Body of pancreas (tissue), 4 donors: ENCODE results near the gene RGS18.
"Not testable (repeated sequence)": the region's sequence is repeated elsewhere in the genome, so short reads cannot be mapped to it uniquely, and the experiment has no call there.

Experiments used
- POLR2A ChIP-seq, 3 donors: fragments of 450-650 bp; IDR thresholded peaks; one replicate each; pipeline ENCODE4 v1.6.1; 2016; ENCODE audit warnings: antibody characterized with exemption in 3 of 3, mild to moderate bottlenecking in 2 of 3
- TF ChIP-seq, protein P1 (sequence below), 7 experiments: fragments of 450-650 bp in 4 of 7; fragments of 200-600 bp in 3 of 7; sonication (generic) in 3 of 7; IDR thresholded peaks; one replicate each; pipeline ENCODE4 v1.5.1; 2016 to 2019; ENCODE audit warnings: antibody characterized with exemption in 7 of 7

DNA sequence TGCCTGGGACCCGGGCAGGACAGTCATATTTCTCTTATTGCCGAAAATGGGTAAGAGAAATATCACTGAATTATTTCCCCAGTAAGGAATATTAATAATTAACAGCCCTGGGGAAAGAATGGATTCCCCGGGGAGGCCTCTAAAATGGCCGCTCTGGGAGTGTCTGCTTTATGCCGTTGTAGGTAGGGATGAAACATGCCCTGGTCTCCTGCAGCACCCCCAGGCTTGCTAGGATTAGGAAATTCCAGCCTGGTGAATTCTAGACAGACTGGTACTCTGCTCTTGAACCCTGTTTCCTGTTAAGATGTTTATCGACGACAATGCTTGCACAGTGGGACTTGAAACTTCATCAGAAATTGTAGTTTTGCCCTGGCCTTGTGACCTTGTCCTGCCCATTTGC, 6.7 kb downstream of the RGS18 start:
- TF ChIP-seq, protein P1, sequence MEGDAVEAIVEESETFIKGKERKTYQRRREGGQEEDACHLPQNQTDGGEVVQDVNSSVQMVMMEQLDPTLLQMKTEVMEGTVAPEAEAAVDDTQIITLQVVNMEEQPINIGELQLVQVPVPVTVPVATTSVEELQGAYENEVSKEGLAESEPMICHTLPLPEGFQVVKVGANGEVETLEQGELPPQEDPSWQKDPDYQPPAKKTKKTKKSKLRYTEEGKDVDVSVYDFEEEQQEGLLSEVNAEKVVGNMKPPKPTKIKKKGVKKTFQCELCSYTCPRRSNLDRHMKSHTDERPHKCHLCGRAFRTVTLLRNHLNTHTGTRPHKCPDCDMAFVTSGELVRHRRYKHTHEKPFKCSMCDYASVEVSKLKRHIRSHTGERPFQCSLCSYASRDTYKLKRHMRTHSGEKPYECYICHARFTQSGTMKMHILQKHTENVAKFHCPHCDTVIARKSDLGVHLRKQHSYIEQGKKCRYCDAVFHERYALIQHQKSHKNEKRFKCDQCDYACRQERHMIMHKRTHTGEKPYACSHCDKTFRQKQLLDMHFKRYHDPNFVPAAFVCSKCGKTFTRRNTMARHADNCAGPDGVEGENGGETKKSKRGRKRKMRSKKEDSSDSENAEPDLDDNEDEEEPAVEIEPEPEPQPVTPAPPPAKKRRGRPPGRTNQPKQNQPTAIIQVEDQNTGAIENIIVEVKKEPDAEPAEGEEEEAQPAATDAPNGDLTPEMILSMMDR (IDR thresholded peaks at IDR 0.05) = not testable (repeated sequence)
- not testable (repeated sequence) for TF ChIP-seq POLR2A (IDR thresholded peaks at IDR 0.05)
